ENCODE results near the gene TEFM.

The TEFM gene

GRCh38 chr17:30905742-30906100 is 317 bp downstream of the TEFM start:
- peak overlapping the region; percentile 89 for H3K4me3 ChIP-seq (ENCODE audit: insufficient read length, low read depth)
- no peaks in the 10 kb centered on the region for H3K4me1 ChIP-seq (ENCODE audit: insufficient read depth, insufficient read length)
- H3K27me3 ChIP-seq (ENCODE audit: insufficient read depth, insufficient read length): no peaks in the 10 kb centered on the region
- TF ChIP-seq SUZ12 (IDR thresholded peaks at IDR 0.05; ENCODE audit: extremely low read depth, insufficient read depth, insufficient read length) (no peak), ZNF274 (IDR thresholded peaks at IDR 0.05; ENCODE audit: low read depth, low read length) (no peak), YY1 (IDR thresholded peaks at IDR 0.05; ENCODE audit: insufficient read depth, insufficient read length) (no peak)
- H3K9me3 ChIP-seq (ENCODE audit: insufficient read depth, low read length): no peaks in the 10 kb centered on the region
- no peak for DNase-seq (ENCODE audit: low read depth, low spot score)
- peak overlapping the region; percentile 93 for H3K9ac ChIP-seq (ENCODE audit: insufficient read length, low read depth)
- H3K36me3 ChIP-seq (ENCODE audit: insufficient read depth, insufficient read length, low read length): peaks cover 27% of the 10 kb centered on the region

GRCh38 chr17:30897311-30897710 is 8.7 kb downstream of the TEFM start:
- Histone ChIP-seq H3K9ac (ENCODE audit: insufficient read length, low read depth) (no peak overlapping the region), H3K27me3 (ENCODE audit: insufficient read depth, insufficient read length) (no peaks in the 10 kb centered on the region), H3K4me1 (ENCODE audit: insufficient read depth, insufficient read length) (no peaks in the 10 kb centered on the region), H3K4me3 (ENCODE audit: insufficient read length, low read depth) (no peak overlapping the region), H3K9me3 (ENCODE audit: insufficient read depth, low read length) (no peaks in the 10 kb centered on the region), H3K36me3 (ENCODE audit: insufficient read depth, insufficient read length, low read length) (peaks cover 68% of the 10 kb centered on the region)
- no peak for DNase-seq (ENCODE audit: low read depth, low spot score)
- TF ChIP-seq SUZ12 (IDR thresholded peaks at IDR 0.05; ENCODE audit: extremely low read depth, insufficient read depth, insufficient read length): no peak
- no peak for TF ChIP-seq YY1 (IDR thresholded peaks at IDR 0.05; ENCODE audit: insufficient read depth, insufficient read length)
- TF ChIP-seq ZNF274 (IDR thresholded peaks at IDR 0.05; ENCODE audit: low read depth, low read length): no peak

GRCh38 chr17:30894236-30894635 is 11.8 kb downstream of the TEFM start:
- Histone ChIP-seq H3K4me3 (ENCODE audit: insufficient read length, low read depth) (no peak overlapping the region), H3K9me3 (ENCODE audit: insufficient read depth, low read length) (no peaks in the 10 kb centered on the region), H3K9ac (ENCODE audit: insufficient read length, low read depth) (no peak overlapping the region), H3K27me3 (ENCODE audit: insufficient read depth, insufficient read length) (no peaks in the 10 kb centered on the region), H3K4me1 (ENCODE audit: insufficient read depth, insufficient read length) (no peaks in the 10 kb centered on the region), H3K36me3 (ENCODE audit: insufficient read depth, insufficient read length, low read length) (peaks cover 59% of the 10 kb centered on the region)
- TF ChIP-seq SUZ12 (IDR thresholded peaks at IDR 0.05; ENCODE audit: extremely low read depth, insufficient read depth, insufficient read length): no peak
- no peak for TF ChIP-seq ZNF274 (IDR thresholded peaks at IDR 0.05; ENCODE audit: low read depth, low read length)
- TF ChIP-seq YY1 (IDR thresholded peaks at IDR 0.05; ENCODE audit: insufficient read depth, insufficient read length): no peak
- DNase-seq (ENCODE audit: low read depth, low spot score): no peak

- no peak for DNase-seq (ENCODE audit: low read depth, low spot score)
- Histone ChIP-seq H3K9me3 (ENCODE audit: insufficient read depth, low read length) (no peaks in the 10 kb centered on the region), H3K9ac (ENCODE audit: insufficient read length, low read depth) (no peak overlapping the region), H3K4me1 (ENCODE audit: insufficient read depth, insufficient read length) (no peaks in the 10 kb centered on the region), H3K4me3 (ENCODE audit: insufficient read length, low read depth) (no peak overlapping the region), H3K36me3 (ENCODE audit: insufficient read depth, insufficient read length, low read length) (peaks cover 20% of the 10 kb centered on the region), H3K27me3 (ENCODE audit: insufficient read depth, insufficient read length) (no peaks in the 10 kb centered on the region)
- TF ChIP-seq ZNF274 (IDR thresholded peaks at IDR 0.05; ENCODE audit: low read depth, low read length): no peak
- no peak for TF ChIP-seq YY1 (IDR thresholded peaks at IDR 0.05; ENCODE audit: insufficient read depth, insufficient read length)
- no peak for TF ChIP-seq SUZ12 (IDR thresholded peaks at IDR 0.05; ENCODE audit: extremely low read depth, insufficient read depth, insufficient read length)
Measured at GRCh38 chr17:30886187-30886586, 19.9 kb downstream of the TEFM start.

GRCh38 chr17:30869005-30869404 is 37.0 kb downstream of the TEFM start:
- Histone ChIP-seq H3K36me3 (ENCODE audit: insufficient read depth, insufficient read length, low read length) (peaks cover 50% of the 10 kb centered on the region), H3K27me3 (ENCODE audit: insufficient read depth, insufficient read length) (no peaks in the 10 kb centered on the region), H3K4me3 (ENCODE audit: insufficient read length, low read depth) (no peak overlapping the region), H3K4me1 (ENCODE audit: insufficient read depth, insufficient read length) (no peaks in the 10 kb centered on the region), H3K9ac (ENCODE audit: insufficient read length, low read depth) (no peak overlapping the region), H3K9me3 (ENCODE audit: insufficient read depth, low read length) (no peaks in the 10 kb centered on the region)
- no peak for TF ChIP-seq ZNF274 (IDR thresholded peaks at IDR 0.05; ENCODE audit: low read depth, low read length)
- no peak for TF ChIP-seq YY1 (IDR thresholded peaks at IDR 0.05; ENCODE audit: insufficient read depth, insufficient read length)
- TF ChIP-seq SUZ12 (IDR thresholded peaks at IDR 0.05; ENCODE audit: extremely low read depth, insufficient read depth, insufficient read length): no peak
- no peak for DNase-seq (ENCODE audit: low read depth, low spot score)

- H3K4me1 ChIP-seq (ENCODE audit: insufficient read depth, insufficient read length): no peaks in the 10 kb centered on the region
- H3K9ac ChIP-seq (ENCODE audit: insufficient read length, low read depth): no peak overlapping the region
- no peaks in the 10 kb centered on the region for H3K9me3 ChIP-seq (ENCODE audit: insufficient read depth, low read length)
- H3K36me3 ChIP-seq (ENCODE audit: insufficient read depth, insufficient read length, low read length): peaks cover 51% of the 10 kb centered on the region
- H3K4me3 ChIP-seq (ENCODE audit: insufficient read length, low read depth): no peak overlapping the region
- TF ChIP-seq YY1 (IDR thresholded peaks at IDR 0.05; ENCODE audit: insufficient read depth, insufficient read length) (no peak), SUZ12 (IDR thresholded peaks at IDR 0.05; ENCODE audit: extremely low read depth, insufficient read depth, insufficient read length) (no peak), ZNF274 (IDR thresholded peaks at IDR 0.05; ENCODE audit: low read depth, low read length) (no peak)
- no peak for DNase-seq (ENCODE audit: low read depth, low spot score)
- H3K27me3 ChIP-seq (ENCODE audit: insufficient read depth, insufficient read length): no peaks in the 10 kb centered on the region
Measured at GRCh38 chr17:30864636-30865035, 41.4 kb downstream of the TEFM start.

- H3K36me3 ChIP-seq (ENCODE audit: insufficient read depth, insufficient read length, low read length): peaks cover 45% of the 10 kb centered on the region
Measured at GRCh38 chr17:30858556-30859250, 47.3 kb downstream of the TEFM start.

More at GRCh38 chr17:30858556-30859250, 47.3 kb downstream of the TEFM start:
- DNase-seq (ENCODE audit: low read depth, low spot score): no peak
- no peaks in the 10 kb centered on the region for H3K4me1 ChIP-seq (ENCODE audit: insufficient read depth, insufficient read length)
- no peak overlapping the region for H3K4me3 ChIP-seq (ENCODE audit: insufficient read length, low read depth)
- TF ChIP-seq ZNF274 (IDR thresholded peaks at IDR 0.05; ENCODE audit: low read depth, low read length) (no peak), YY1 (IDR thresholded peaks at IDR 0.05; ENCODE audit: insufficient read depth, insufficient read length) (no peak), SUZ12 (IDR thresholded peaks at IDR 0.05; ENCODE audit: extremely low read depth, insufficient read depth, insufficient read length) (no peak)
- H3K9ac ChIP-seq (ENCODE audit: insufficient read length, low read depth): no peak overlapping the region
- H3K27me3 ChIP-seq (ENCODE audit: insufficient read depth, insufficient read length): no peaks in the 10 kb centered on the region
- H3K9me3 ChIP-seq (ENCODE audit: insufficient read depth, low read length): no peaks in the 10 kb centered on the region

Measured in NT2/D1 (cell line).